OCI-LY7 (cell line): ENCODE measurements around the gene NCAPH2.

Experiments
- EZH2phosphoT487 ChIP-seq: fragments of 200-600 bp; sonication (generic); IDR thresholded peaks from 2 replicates; pipeline ENCODE4 v1.6.1; 2018; ENCODE audit warnings: low read depth, borderline replicate concordance, mild to moderate bottlenecking, mixed run types, antibody characterized with exemption, low read length, moderate library complexity, mixed read lengths
- TF ChIP-seq, protein P1 (sequence below): fragments of 200-600 bp; sonication (generic); conservative IDR thresholded peaks from 2 replicates; pipeline ENCODE4 v1.5.1; 2014; ENCODE audit warnings: mild to moderate bottlenecking, antibody characterized with exemption, low read length, moderate library complexity, mixed read lengths

DNA sequence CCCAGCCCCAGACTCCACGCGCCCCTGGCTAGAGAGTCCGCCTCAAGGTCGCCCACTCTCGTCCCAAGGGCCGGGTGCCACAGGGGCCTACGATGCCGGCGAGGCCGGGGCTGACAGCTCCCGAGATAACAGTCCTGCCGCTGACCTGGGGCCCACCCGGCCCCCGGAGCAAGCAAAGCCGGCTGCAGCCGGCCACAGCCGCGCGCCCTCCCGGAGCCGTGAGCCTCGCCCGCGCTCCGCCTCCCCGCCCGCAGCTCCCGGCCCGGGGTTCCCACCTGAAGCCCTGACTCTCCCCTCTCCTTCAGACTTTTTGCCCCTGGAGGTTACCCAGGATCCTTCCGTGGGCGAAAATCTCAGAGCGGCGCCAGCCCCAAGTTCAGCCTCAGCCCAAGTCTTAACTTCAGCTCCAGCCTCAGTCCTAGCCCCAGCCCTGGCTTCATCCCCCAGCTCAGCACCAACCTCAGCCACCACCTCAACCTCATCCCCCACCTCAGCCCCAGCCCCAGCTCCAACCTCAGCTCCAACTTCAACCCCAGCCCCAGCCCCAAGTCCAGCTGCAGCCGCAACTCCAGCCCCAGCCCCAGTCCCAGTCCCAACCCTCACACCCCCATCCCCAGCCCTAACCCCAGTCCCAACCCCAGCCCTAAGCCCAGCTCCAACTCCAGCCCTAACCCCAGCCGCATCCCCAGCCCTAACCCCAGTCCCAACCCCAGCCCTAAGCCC, 39.4 kb downstream of the NCAPH2 start:
- TF ChIP-seq, protein P1, sequence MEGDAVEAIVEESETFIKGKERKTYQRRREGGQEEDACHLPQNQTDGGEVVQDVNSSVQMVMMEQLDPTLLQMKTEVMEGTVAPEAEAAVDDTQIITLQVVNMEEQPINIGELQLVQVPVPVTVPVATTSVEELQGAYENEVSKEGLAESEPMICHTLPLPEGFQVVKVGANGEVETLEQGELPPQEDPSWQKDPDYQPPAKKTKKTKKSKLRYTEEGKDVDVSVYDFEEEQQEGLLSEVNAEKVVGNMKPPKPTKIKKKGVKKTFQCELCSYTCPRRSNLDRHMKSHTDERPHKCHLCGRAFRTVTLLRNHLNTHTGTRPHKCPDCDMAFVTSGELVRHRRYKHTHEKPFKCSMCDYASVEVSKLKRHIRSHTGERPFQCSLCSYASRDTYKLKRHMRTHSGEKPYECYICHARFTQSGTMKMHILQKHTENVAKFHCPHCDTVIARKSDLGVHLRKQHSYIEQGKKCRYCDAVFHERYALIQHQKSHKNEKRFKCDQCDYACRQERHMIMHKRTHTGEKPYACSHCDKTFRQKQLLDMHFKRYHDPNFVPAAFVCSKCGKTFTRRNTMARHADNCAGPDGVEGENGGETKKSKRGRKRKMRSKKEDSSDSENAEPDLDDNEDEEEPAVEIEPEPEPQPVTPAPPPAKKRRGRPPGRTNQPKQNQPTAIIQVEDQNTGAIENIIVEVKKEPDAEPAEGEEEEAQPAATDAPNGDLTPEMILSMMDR, result no peak
- no peak for TF ChIP-seq EZH2phosphoT487
